ENCODE measurements around the gene MFRP.

MFRP gene

DNA sequence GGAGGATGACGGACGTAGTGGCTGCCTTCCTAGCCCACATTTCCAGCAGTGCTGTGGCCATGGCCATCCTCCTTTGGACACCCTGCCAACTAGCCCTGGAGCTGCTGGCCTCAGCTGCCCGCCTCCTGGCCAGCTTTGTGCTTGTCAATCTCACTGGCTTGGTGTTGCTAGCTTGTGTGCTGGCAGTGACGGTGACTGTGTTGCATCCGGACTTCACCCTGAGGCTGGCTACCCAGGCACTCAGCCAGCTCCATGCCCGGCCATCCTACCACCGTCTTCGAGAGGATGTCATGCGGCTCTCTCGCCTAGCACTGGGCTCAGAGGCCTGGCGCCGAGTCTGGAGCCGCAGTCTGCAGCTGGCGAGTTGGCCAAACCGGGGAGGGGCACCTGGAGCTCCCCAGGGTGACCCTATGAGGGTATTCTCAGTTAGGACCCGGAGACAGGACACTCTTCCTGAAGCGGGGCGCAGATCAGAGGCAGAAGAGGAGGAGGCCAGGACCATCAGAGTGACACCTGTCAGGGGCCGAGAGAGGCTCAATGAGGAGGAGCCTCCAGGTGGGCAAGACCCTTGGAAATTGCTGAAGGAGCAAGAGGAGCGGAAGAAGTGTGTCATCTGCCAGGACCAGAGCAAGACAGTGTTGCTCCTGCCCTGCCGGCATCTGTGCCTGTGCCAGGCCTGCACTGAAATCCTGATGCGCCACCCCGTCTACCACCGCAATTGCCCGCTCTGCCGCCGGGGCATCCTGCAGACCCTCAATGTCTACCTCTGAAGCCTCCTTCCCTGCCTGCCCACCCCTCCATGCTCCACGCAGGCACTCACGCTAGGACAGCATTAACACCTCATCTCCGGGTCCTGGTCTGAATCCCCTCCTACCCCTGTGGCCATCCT lies 10.6 kb downstream of the MFRP start:
- DNase-seq, result no peak

DNA sequence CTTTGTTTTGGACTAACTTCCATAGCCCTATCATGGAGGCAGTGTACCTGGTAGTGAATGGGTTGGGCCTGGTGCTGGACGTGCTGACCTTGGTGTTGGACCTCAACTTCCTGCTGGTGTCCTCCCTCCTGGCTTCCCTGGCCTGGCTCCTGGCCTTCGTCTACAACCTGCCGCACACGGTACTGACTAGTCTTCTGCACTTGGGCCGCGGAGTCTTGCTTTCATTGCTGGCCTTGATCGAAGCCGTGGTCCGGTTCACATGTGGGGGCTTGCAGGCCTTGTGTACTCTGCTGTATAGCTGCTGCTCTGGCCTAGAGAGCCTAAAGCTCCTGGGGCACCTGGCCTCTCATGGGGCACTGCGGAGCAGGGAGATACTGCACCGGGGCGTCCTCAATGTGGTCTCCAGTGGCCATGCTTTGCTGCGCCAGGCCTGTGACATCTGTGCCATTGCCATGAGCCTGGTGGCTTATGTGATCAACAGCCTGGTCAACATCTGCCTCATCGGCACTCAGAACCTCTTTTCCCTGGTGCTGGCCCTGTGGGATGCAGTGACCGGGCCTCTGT lies 11.3 kb downstream of the MFRP start:
- no peak for DNase-seq

DNA sequence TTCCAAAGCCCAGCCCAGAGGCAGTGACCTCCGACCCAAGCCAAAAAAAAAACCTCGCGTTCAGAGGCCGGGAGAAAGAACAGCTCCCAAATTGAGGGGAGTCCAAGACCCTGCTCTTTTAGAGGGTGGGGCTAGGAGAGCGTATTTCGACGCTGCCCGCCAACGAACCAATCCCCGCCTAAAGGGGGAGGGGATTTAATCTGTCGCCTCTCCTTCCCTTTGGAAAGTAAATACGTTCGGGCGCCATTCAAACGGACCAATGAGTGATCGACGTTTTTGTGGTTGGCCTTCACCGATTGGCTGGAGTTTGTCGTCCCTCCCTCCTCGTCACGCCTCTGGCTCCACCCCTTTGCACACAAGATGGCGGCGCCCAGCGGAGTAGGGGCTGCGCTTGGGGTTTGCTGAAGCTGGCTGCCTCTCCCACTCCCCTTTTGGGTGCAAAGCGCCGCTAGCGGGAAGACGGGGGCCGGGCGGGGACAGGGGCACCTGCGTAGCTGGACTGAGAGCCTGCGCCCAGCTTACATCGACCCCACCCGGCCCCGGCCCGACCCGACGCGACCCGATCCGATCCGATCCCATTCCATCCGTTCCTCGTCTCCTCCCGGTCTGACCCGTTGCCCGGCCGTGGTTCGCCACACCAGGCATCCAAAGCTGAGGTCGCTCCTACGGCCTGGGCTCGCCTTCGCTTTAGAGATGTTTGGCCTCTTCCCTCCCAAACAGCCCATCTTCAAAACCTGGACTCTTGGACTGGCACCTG lies 12.2 kb downstream of the MFRP start, which contains the start of gene RNF26:
Gene RNF26 (plus strand): TSS at position 354 of the 757 bp plus-strand sequence. CDS start 596 bp downstream, outside the sequence.
- peak; percentile 89 for DNase-seq

DNA sequence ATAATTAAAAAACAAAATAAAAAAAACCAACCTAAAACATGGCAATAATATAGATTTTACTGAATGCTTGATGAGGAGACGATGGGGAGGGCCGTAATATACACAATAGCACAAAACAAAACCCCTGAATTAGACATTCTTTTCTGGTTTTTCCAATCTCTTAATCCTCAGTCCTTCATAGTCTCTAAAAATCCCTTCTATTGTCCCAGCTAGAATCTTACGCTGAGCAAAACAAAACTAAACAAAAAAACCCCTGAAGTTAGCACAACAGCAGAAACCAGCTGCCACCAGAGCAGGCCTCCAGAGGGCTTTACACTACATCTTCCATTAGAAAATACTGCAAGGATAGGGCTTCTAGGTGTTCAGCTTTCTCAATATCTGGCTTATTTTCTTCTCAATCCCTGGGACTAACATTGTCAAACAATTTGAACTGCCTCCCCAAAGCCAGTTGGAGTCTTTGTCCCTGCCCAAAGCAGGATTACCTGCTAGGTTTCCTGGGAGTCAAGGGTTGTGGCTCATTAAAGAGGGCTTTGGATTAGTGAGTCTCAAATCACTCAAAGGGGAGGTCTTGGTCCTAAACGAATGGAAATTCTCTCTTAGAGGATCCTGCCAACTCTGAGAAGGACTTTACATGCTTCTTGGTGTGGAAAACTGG lies 14.3 kb downstream of the MFRP start:
- no peak for DNase-seq

DNA sequence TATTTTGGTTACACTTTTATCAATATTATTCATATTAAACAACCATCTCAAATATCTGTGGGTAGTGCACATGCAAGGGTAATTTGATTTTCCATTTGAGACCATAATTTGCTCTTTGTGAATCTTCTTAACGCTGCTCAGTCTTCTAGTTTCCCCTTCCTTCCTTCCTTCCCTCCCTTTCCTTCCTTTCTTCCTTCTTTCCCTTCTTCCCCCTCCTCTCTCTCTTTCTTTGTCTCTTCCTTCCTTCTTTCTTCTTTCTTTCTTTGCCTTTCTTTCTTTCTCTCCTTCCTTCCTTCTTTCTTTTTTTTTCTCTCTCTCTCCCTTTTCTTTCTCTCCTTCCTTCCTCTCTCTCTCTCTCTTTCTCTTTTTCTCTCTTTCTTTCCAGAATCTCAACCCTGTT lies 16.3 kb downstream of the MFRP start:
- DNase-seq, result no peak

DNA sequence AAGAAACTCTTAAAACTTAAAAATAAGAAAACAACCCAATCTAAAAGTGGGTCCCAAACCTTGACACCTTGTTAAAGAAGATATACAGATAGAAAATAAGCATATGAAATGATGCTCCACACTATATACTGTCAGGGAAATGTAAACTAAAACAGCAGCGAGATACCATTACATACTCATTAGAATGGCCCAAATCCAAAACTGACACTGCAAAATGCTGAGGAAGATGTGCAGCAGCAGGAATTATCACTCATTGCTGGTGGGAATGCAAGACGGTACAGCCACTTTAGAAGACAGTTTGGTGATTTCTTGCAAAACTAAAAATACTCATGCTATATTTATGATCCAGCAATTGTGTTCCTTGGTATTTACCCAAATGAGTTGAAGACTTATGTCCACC lies 17.2 kb downstream of the MFRP start:
- no peak for DNase-seq

DNA sequence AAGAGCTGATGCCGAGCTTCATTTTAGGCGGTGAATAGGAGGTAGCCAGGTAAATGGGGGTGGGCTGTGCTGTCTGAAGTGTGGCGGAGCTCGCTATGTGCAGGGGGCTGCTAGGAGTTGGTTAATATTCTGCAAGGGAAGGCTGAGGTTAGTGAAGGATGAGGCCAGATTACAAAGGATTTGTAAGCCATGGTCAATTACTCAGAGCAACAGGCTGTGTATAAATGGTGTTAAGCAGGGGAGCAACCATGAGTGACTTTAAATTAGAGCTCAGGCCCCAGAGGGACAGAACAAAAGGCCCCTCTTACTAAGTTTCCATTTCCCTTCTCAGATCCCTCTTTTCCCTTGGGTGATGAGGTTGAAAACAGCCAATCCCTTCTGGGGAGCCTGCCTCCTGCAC lies 22.3 kb downstream of the MFRP start:
- DNase-seq, result no peak

DNA sequence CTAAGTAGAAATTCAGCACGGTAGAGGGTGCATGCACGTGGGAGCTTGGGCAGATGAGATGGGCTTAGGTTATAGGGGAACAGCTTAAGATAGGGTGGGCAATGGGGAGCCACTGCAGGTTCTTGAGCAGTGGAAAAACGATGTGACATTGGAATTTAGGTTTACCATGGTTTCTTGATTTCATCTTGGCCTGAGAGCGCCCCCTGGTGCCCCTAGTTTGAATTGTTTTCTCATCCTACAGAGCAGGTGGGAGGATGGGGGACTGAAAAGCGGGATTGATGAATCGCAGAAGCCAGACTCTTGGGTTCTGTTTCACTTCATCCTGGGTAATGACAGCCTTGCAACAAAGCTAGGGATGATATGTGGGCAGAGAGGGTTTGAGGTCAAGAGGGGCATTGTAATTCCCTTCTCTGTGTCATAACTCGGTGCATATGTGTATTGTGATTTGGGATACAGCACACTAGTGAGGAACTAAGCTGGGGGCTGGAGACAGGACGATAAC lies 22.9 kb downstream of the MFRP start:
- peak; percentile 54 for DNase-seq

DNA sequence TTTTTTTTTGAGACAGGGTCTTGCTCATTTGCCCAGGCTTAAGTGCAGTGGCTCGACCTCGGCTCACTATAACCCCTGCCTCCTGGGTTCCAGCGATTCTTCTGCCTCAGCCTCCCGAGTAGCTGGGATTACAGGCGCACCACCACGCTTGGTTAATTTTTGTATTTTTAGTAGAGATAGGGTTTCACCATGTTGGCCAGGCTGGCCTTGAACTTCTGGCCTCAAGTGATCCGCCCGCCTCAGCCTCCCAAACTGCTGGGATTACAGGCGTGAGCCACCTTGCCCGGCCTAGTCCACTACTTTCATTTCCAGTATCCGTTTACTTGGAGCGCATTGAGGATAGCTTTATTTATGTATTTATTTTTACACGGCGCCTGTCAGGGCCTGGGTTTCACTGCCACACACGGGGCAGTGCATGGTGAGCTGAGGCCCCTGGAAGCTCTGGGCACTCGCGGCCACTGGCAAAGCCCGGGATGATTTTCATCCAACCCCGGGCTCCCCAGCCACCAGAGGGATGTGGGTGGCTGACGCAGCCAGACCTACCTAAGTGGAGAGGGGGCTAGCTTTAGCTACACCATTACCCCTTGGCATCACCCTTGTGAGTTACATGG lies 23.5 kb downstream of the MFRP start:
- no peak for DNase-seq

DNA sequence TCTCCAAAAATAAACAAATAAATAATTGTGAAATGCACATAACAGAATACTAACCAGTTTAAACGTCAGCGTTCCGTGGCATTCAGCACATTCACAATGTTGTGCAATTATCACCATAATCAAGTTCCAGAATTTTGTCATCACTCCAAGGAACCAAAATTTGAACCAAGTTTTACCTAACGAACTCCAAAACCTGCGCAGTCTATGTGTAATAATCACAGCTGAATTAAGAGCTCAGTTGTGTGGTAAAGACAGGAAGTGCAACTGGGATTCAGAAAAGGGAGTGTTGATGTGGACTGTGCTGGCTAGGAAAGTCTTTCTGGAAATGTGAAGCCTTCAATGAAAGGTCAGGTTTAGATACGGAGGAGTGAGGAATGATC lies 24.2 kb downstream of the MFRP start:
- no peak for DNase-seq

DNA sequence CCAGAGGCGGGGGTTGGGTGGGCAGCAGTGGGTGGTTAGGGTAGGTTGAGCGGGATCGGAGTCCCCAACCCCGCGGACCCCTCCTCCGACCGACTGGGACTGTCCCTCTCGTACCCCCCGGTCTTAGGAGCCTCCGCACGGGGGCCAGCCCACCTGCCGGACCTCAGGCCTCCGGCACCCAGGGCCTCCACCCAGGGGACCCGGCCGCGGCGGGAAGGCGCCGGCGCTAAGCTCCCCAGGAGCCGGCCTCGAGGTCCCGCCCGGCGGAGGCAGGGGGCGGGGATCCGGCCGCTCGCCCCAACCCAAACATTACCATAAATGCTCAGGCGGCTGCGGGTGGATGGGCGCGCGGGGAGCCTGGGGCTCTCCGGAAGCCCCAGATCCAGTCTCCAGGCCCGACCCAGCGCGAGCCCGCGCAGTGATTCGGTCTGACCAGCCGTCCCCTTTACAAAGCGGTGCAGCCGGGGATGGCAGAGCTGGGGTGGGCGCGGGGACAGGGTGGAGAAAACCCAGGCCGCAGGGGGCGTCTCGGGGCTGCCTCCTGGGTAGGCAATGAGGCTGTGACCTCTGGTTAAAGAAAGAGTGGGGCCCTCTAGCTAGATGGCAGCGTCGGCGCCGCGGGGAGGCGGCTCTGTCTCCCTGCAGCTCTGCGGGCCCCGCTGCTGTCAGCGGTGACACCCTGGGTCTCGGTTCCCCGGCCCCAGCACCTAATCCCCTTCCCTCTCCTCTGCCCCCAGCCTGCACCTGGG lies 25.6 kb downstream of the MFRP start:
- DNase-seq, result no peak

DNA sequence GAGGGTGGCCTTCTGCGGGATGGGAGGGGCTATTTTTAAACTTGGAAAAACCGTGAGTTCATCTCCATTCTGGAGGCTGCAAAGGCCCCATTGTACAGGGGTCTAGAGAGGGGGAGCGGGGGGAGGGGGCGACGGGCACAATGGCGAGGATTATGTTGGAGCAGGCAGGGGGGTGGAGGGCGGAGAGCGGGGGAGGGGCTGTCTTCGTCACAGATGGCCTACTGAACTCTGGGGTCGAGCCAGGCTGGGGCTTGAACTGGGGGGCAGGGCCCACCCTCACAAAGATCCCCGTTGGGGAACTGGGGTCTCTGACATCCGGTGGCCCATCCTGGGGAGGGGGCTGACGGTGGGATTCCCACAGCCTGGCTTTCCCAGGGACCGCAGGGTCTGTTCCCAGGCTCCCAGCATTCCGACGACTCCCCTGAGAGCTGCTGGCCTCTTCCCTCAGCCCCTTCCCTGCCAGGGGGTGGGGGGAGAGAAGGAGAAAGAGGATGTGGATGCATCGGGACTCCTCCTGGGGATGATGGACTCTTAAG lies 26.2 kb downstream of the MFRP start:
- DNase-seq, result no peak

DNA sequence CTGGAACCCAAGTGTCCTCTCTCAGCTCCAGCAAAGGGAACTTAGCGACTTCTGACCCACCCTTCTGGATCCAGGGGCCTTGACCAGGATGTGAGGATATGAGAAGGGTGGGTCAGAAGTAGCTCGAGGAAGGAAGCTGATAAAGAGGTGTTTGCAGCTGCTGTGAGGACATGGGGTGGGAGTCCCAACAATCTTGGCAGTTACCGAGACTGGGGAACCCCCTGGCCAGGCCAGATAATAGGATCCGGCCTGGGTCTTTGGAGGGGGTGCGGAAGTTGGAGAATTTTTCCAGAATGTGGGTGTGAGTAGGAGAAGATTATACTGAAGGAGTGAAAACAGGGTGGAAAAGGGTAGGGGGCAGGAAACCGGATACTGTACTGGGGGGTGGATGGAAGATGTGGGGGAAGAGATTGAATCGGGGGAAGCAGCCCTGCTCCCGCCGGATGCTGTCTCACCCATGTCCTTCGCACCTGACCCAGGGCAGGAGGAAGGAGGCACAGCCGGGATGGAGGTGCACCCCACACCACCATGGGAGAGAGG lies 26.7 kb downstream of the MFRP start:
- DNase-seq, result no peak

DNA sequence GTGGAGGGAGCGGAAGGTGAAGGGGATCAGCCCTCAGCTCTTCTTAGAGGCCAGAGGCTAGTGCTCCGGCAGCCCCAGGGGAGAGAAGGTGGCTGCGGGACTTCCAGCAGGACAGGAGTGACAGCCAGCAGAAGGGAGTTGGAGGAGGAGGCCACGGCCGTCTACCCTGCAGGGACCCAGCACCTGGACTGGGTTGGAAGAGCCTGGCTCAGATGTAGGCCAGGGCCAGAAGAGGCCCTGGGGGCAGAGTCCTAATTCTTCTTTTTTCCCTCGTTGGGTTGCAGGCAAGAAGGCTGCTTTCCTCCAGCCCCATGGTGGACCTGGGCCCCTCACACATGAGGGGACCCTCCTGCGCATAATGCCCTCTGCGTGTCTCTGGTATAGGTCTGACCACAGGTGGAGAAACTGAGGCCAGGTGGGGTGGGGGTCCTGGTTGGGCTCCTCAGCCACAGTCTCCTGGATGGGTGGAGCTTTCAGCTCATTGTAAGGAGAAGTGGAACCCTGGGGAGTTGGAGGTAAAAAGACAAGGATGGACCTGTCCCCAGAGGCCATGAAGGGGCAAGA lies 27.3 kb downstream of the MFRP start:
- no peak for DNase-seq

DNA sequence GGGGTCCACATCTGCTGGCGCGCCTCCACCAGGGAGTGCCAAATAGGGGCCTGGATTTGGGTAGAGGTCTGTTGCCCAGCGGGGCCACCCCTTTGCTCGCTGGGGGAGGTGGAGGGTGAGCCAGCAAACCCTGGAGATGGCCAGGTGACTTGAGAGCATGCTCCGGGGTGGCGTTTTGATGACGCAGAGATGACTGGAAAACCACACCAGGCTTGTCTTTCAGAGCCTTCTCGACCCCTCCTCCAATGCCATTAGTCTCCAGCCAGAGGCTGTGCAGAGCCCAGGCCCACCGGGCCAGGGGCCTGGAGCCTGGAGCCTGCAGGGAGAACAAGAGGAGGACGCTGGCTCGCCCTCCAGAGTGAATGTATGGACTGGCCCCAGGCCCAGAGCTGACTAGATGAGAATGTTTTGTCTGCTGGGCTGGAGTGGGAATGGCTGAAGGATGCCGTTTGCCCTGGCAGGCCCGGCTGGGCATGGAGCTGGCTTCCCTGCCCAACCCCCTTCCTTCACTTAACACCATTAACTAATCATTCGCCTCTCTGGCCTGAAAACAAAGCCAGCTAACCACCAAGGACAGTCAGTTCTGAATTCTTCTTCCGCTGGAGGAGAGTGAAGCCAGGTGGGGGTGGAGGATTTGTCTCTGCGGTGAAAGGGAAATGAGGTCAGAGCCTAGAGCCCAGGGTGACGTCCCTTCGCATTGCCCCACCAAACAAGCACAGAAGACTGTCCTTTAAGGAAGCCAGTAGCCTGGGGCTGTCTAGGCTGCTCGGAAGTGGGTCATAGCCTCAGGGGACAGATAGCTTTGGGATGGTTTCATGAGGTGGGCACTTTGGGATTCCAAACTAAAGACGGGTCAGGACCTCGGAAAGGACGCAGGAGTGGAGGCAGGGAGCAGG lies 28.0 kb downstream of the MFRP start:
- no peak for DNase-seq

DNA sequence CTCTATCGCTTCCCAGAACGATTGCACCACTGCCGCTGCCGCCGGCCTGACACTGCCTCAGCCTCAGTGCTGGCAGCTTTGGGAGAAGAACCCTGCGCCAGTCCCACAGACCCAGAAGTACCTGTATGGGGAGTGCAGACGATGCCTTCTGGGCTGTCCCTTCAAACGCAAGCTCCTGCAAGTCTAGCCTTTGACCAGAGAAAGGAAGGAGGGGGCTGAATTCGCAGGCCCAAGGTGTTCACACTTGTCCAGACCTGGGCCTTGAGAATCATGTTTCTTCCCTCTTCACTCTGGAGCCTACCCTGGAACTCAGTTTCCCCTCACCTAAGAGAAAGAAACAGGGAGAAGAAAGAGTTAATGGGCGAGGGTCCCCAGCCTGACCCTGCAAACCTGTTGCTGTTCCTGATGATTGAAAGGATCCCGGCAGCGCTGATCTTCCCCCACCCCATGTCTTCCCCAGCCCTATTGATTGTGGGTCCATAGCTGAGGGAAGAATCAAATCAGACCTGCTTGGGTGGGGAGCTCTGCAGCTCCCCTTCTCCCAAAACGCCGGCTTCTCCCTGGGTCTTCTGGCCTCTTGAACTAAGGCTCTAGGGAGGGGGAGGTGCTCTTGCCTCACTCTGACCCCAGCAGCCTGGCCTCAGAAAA lies 28.8 kb downstream of the MFRP start:
- DNase-seq, result no peak

DNA sequence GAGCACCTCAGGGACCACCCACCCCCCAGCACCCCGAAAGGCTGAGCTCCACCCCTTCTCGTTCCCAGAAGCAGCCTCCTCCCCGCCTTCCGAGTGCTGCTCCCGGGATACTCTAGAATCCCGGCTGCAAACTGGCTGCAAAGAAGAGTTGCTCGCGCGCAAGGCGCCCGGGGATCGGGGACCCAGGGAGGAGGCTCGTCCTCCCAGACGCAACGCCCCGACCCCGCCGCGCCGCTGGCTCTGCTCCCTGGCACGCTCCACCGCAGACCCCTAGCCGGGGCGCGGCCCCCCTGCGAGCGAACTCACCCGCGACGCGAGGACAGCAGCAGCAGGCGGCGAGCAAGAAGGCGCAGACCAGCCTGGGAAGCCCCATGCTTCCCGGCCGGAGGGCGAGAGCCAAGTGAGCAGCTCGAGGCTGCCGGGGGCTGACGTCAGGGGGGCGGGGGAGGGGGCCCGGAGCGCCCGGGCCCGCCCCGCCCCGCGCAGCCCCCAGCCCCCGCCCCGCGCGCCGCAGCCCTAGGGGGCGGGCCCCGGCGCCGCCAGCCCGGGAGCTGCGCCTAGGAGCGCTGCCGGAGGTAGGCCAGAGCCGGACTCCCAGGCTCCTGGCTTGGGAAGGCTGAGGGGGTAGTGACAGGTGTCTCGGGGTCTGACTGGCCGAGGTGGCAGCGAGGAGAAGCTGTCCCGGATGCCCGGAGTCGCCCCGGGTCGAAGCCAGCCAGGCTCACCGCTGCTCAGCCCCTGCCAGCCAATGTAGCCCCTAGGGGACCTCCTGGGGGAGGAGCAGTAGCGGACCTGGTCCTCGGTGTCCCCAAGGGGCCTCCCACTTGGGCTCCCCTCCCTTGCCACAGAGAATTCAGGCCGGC lies 29.5 kb downstream of the MFRP start, which contains the start of gene MCAM:
Gene MCAM (minus strand): TSS at position 402 of the 863 bp plus-strand sequence. CDS start 29 bp downstream, at position 373.
- no peak for DNase-seq

All from NCI-H748 treated with DMSO at 0.1 percent for 48 hours (cell line).